H7 (cell line): ENCODE measurements around the gene HTR2C. TPM values are rescaled to one million over a fixed set of nuclear protein-coding genes. Genes with fewer than 3 reads are reported as not detected.
"Not testable (repeated sequence)": the region's sequence is repeated elsewhere in the genome, so short reads cannot be mapped to it uniquely, and the experiment has no call there.

ENCODE experiments used
- DNase-seq: peaks from one replicate; pipeline ENCODE4 v3.0.0; 2012
- H3K27me3 ChIP-seq: 2 replicates; pipeline ENCODE4 v1.6.0; 2011; ENCODE audit warnings: mild to moderate bottlenecking, low read length; ENCODE audit not compliant: control insufficient read depth, insufficient read depth
- H3K36me3 ChIP-seq: replicated peaks from 2 replicates; pipeline ENCODE4 v1.5.1; 2011; ENCODE audit warnings: low read length; ENCODE audit not compliant: control insufficient read depth, insufficient read depth
- H3K4me3 ChIP-seq: 2 replicates; pipeline ENCODE4 v1.5.1; 2011; ENCODE audit warnings: low read depth, mild to moderate bottlenecking, control low read depth, low read length, moderate library complexity; ENCODE audit not compliant: insufficient read depth
- total RNA-seq: library from RNA; depleted of rRNA; stranded (reverse); fragments of >200 nt; shearing (Covaris generic); gene quantifications from 2 replicates; pipeline ENCODE4 v1.2.3, GENCODE V29; 2014

HTR2C gene
- total RNA-seq, 1 experiment from 2014 or later = 3.2 TPM

DNA sequence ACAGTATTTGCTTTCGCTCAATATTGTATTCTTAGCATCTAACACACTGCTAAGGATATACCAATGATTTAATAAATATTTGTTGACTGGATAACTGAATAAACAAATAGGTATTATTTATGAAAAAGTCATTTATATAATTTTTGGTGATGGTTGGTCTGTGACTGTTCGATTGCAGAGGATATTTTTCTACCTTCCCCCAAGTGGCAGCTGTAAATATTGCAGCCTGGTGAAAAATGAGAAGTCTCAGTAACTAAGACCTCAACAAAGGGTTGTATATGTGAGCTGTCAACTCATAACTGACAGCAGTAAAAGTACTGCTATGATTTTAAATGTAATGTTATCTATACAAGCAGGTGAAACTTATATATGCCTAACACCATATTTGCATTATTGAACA is 36.0 kb downstream of the HTR2C start:
- Histone ChIP-seq H3K27me3 (no peaks in the 10 kb centered on the region), H3K4me3 (no peak overlapping the region), H3K36me3 (no peaks in the 10 kb centered on the region)
- peak; percentile 10 for DNase-seq

DNA sequence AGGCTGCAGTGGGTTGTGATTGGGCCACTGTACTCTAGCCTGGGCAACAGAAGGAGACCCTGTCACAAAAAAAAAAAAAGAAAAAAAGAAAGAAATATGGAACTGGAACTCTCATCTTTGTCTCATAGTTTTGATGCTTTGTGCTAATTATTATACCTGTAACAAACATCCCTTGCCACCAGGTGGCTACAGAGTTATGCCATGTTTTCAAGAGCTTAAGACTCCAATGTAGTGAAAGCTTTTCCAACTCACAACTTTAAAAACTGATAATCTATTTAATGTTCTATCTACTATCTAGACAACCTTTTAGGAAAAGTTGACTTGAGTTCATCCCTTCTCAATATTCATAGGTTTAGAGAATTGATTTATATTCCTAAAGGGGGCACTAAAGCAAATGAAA is 42.4 kb downstream of the HTR2C start:
- Histone ChIP-seq H3K36me3 (no peaks in the 10 kb centered on the region), H3K4me3 (no peak overlapping the region), H3K27me3 (no peaks in the 10 kb centered on the region)
- no peak for DNase-seq

DNA sequence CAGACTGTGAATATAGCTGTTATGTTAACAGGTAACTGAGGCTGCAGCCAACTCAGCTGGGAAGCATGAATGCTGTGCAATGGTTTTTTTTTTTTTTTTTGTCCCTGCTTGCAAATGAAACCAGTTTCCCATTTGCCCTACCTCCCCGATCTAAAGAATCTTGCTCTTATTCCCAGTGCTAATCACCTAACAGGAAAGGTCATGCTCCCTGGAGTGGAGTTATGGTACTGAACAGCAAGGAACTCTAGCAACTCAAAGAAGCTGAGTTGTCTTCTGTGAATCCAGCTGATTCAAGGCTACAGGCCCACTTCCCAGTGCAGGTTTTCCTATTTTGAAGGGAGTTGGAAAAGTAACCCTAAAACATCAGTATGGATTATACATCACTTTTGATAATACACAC is 52.1 kb downstream of the HTR2C start:
- peak; percentile 10 for DNase-seq
- Histone ChIP-seq H3K4me3 (no peak overlapping the region), H3K27me3 (no peaks in the 10 kb centered on the region), H3K36me3 (no peaks in the 10 kb centered on the region)

DNA sequence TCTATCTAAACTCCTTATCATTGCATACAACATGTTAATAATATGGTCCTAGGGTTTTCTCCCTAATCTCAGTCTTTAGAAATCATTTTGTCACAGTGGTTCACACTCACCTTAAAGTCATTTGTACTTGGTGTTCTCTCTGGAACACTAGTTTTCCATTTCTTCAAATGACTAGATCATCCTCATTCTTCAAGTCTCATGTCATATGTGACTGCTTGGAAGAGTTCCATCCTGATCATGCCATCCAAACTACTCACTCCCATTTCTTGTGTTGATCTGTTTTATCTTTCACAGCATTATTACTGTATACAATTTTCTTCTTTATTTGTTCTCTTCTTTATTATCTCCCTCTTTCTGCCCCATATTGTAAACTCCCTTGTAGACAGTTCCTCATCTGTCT is 66.5 kb downstream of the HTR2C start:
- Histone ChIP-seq H3K36me3 (no peaks in the 10 kb centered on the region), H3K4me3 (no peak overlapping the region), H3K27me3 (no peaks in the 10 kb centered on the region)
- no peak for DNase-seq

DNA sequence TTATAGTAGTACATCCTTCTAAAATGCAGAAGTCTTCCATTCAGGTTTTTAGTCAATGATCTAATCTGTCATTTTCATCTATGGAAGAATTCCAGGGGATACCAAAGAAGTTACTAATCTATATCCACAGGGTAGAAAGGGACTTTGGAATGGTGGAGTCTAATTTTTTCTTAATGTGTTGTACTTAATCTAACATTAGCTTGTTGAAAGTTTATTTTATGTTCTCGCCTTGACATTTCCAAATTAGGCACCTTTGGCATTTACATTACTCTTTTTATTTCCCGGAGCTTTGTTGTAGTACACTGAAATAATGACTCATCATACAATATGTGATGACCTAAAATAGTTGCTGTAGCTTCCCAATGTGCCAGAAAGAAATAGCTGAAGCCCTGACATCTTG is 91.5 kb downstream of the HTR2C start:
- DNase-seq = no peak
- H3K36me3 ChIP-seq = no peaks in the 10 kb centered on the region
- H3K27me3 ChIP-seq = no peaks in the 10 kb centered on the region
- H3K4me3 ChIP-seq = no peak overlapping the region

DNA sequence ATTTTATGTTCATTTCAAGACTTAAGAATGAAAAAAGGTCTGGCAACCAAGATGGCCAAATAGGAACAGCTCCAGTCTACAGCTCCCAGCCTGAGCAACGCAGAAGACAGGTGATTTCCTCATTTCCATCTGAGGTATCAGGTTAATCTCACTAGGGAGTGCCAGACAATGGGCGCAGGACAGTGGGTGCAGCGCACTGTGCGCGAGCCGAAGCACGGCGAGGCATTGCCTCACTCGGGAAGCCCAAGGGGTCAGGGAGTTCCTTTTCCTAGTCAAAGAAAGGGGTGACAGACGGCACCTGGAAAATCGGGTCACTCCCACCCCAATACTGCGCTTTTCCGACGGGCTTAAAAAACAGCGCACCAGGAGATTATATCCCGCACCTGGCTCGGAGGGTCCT is 116.6 kb downstream of the HTR2C start:
- H3K4me3 ChIP-seq, H3K27me3 ChIP-seq, H3K36me3 ChIP-seq, DNase-seq: not testable (repeated sequence)

DNA sequence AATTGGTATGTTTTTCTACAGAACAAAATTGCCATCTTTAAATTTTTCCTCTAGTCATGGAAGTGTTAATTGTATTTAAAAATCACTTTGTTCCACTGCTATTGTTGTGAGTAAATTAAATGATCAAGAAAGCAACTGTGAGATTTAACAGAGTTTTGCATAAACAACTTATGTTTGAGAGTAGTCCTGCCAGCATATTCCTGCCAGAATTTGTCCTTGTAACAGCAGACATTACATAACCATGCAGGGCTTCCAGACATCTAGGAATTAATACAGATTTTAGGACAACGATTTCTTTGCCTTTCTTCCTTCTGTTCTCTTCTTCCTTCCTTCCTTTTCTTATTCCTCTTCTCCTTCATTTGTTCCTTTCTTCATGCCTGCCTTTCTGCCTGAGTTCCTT is 125.5 kb downstream of the HTR2C start:
- no peaks in the 10 kb centered on the region for H3K27me3 ChIP-seq
- no peak for DNase-seq
- H3K4me3 ChIP-seq = no peak overlapping the region
- no peaks in the 10 kb centered on the region for H3K36me3 ChIP-seq

DNA sequence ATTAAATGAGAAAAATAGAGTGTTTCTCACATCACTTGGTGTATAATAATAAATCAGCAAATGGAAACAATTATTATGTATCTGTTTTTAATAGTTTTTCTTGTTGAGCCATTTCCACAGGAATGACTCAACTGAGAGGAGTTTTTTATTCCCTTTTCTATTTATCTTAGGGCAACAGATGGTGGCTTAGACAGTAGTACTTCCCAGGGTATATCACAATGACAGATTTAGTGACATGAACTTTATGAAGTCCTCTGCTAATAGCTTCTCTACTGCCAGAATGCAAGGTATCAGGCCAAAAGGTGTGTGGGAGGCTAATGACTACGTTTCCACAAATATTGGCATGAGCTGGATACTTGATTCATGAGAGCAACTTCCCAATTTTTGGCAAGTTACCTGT is 126.7 kb downstream of the HTR2C start:
- no peaks in the 10 kb centered on the region for H3K36me3 ChIP-seq
- no peak overlapping the region for H3K4me3 ChIP-seq
- H3K27me3 ChIP-seq = no peaks in the 10 kb centered on the region
- no peak for DNase-seq

DNA sequence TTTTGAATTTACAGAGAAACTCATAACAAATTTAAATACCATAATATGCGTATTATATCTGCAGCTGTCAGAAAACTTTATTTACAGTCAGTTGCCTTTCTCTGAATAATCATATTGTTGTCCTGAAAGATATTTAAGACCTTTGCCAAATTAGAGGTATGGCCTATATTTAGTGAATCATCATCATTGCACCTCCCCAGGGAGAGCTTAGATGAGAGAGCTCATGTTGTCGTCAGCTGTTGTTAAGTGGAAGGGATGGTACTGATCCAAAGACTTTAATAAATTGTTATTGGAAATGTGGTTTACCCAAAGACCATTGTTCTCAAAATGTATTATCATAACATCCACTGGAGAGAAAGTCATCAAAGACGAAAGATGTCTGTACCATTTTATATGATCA is 128.6 kb downstream of the HTR2C start:
- DNase-seq = no peak
- Histone ChIP-seq H3K36me3 (no peaks in the 10 kb centered on the region), H3K27me3 (no peaks in the 10 kb centered on the region), H3K4me3 (no peak overlapping the region)

DNA sequence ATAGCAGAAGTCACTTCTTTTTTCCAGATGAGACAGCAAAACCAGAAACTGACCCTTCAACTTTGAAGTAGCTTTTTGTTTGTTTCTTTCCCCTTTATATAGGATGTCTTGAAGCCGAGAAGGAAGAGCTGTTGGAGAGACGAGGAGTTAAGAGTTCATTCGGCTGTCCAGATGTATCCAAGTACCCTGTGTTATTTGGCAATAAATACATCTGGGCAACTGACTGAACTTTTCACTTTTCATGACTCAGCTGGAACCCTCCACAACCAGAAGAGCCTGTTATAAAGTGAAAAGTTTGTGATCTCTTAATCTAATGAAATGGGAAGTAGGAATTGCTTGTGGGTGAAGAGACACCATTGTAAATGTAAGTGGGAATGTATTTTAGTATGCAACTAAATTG is 131.2 kb downstream of the HTR2C start:
- H3K36me3 ChIP-seq = no peaks in the 10 kb centered on the region
- H3K27me3 ChIP-seq = no peaks in the 10 kb centered on the region
- no peak overlapping the region for H3K4me3 ChIP-seq
- DNase-seq = no peak

DNA sequence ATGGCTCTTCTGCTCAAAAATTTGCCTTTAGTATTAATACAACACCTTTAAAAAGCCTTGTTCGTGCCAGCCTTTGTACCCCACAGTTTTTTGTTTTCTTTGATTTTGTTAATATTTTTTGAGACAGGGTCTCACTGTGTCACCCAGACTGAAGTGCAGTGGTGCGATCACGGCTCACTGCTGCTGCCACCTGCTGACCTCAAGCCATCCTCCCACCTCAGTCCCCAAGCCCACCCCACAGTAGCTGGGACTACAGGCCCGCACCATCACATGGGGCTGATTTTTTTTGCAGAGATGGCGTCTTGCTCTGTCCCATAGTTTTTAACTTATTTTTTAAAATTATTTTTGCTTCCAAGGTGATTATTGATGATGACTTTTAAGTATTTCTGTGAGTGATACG is 134.0 kb downstream of the HTR2C start:
- Histone ChIP-seq H3K4me3 (no peak overlapping the region), H3K36me3 (no peaks in the 10 kb centered on the region), H3K27me3 (no peaks in the 10 kb centered on the region)
- DNase-seq = peak; percentile 7

DNA sequence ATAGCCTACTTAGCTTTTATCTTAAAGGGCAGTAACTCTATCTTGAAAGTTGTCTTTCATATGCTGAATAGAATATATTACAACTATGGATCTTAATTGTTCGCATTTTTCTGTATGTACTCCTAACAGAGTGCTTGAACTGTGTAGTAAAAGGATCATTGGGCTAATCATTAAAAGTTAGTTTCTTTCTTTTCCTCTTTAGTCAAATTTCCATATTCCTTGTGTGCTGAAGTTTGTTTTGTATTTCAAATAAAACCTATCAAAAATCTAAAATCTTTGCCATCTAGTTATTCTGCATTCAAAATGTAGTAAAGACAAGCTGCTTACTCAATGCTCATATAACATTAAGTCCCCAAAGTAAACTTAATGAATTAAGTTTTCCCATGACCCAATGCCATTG is 182.7 kb downstream of the HTR2C start:
- H3K36me3 ChIP-seq = no peaks in the 10 kb centered on the region
- no peak for DNase-seq
- H3K4me3 ChIP-seq = no peak overlapping the region
- H3K27me3 ChIP-seq = no peaks in the 10 kb centered on the region

DNA sequence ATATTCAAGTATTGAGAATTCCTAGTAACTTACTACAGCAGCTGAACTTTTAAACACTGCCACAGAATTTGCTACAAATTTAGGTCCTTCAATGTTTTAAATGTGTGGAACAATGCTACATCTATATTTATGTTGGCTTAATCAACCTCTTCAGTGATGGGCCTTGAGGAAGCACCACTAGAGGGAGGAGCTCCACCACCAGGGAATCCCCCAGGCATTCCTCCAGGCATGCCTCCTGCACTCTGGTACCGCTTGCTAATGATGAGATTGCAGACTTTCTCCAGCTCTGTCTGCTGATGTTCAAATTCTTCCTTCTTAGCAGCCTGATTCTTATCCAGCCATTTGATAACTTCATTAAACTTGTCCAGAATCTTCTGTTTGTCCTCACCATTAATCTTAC is 190.8 kb downstream of the HTR2C start:
- H3K4me3 ChIP-seq = no peak overlapping the region
- H3K36me3 ChIP-seq = no peaks in the 10 kb centered on the region
- no peaks in the 10 kb centered on the region for H3K27me3 ChIP-seq
- peak; percentile 27 for DNase-seq

DNA sequence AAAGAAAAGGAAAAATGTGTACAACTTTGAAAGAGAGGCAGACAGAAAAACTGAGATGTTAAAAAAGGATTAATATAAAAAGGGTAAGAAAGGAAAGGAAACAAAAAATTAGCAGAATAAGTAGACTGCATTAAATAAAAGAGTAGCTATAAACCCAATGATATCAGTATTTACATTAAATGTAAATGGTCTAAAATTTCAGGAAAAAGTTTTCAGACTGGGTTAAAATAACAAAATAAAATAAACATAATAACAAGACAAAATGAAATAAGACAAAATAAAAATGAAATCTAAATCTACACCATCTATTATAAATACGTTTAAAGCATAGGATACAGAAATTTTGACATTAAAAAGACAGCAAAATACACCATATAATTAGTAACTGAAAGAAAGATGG is 199.0 kb downstream of the HTR2C start:
- Histone ChIP-seq H3K36me3 (no peaks in the 10 kb centered on the region), H3K4me3 (no peak overlapping the region), H3K27me3 (no peaks in the 10 kb centered on the region)
- no peak for DNase-seq

DNA sequence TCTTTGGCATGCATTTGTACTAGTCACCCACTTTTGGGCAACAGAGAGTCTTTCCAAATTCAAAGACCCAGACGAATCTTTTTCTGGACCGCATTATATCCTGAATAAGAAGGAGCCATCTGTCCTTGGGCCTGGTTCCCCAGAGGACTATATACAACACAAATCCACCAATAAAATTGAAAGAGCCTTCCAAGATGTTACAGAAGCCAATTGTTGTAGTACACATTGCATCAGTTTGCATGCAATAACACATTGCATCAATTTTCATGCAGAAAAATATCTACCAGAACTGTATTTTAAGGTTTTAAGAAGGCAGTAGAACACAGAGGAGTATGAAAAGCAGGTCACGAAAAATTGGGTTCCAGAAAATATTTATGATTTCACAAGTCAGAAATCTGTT is 203.2 kb downstream of the HTR2C start:
- Histone ChIP-seq H3K4me3 (no peak overlapping the region), H3K27me3 (no peaks in the 10 kb centered on the region), H3K36me3 (no peaks in the 10 kb centered on the region)
- no peak for DNase-seq

DNA sequence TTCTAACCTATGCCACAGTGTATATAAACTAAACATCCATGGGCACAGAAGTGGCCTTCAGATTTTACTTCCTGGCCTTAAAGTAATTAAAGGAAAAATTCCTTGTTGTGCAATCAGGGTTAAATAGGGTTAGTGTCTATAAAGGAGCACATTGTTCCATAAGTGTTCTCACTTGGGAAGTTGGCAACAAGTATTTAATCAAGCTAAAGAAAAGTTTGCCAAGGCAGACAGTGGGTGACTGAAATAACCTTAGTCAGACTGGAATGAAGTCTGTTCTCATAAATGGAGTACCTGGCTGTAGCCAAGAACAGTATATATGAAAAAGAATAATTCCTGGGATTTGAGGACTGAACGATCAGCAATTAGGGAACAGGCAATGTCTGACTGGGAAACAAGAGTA is 213.6 kb downstream of the HTR2C start:
- Histone ChIP-seq H3K27me3 (no peaks in the 10 kb centered on the region), H3K4me3 (no peak overlapping the region), H3K36me3 (no peaks in the 10 kb centered on the region)
- no peak for DNase-seq
